ENCODE results near the gene ZNF618.

GRCh38 chr9:113844466-113844865, 31.6 kb upstream of the ZNF618 start:
- TF ChIP-seq CTCF (conservative IDR thresholded peaks at IDR 0.05; ENCODE audit: low read depth, low read length) (no peak), EZH2 (IDR thresholded peaks at IDR 0.05; ENCODE audit: borderline replicate concordance, low read depth, low read length, poor library complexity, severe bottlenecking) (no peak)

Data from A673 (cell line).